A549 treated with ZK216348 at 1 μM for 4 hours (cell line): ENCODE data around the gene DPYD. TPM values are rescaled to one million over a fixed set of nuclear protein-coding genes. Genes with fewer than 3 reads are reported as not detected.

ENCODE experiments used
- total RNA-seq: library from RNA; stranded (reverse); fragments of 200-300 nt; extraction: Qiagen RNA extraction; gene quantifications from 5 replicates; pipeline ENCODE4 v1.2.3, GENCODE V29; 2022; ENCODE audit warnings: low read depth

Gene DPYD
- total RNA-seq: 1.2 to 2.3 TPM (median 1.6 TPM) in 5 replicates

DNA sequence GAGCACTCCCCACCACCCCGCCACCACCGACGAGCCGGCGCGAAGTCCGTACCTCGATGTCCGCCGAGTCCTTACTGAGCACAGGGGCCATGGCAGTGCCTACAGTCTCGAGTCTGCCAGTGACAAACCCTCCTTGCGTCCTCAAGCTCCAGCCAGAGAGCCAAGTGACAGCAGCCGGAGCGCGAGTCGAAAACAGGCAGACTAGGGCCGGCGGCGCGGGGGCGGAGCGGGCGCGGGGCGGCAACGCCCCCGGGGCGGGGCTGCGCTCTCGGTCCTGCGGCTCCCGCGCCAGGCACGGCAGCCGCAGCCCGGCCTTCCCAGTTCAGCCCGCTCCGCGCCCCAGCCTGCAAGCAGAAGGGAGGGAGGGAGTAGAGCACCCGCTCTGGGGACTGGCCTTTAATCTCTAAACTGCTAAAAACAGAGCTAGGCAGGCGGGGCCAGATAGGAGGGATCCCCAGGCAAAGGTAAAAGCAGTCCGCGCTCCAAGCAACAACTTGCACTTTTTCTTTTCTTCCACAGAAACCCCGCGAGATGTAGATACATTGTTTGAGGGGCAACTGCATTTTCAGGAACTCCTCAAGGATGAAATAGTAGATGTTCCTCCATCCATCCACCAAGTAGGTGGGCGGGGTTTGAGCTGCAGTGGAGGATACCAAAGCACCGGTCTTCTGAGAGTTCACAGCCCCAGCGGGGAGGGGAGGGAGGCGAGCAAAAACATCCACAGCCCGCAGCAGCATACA is at the start of gene DPYD:
Gene DPYD (minus strand): TSS at position 203 of the 740 bp plus-strand sequence. CDS start 112 bp downstream, at position 91.

